OCI-LY3 (cell line): ENCODE measurements around the gene ADGRG1.
A peak's percentile ranks its signal among the peaks of the same experiment; 100 is the strongest.

Experiments used
- H2AFZ ChIP-seq: fragments of 200-600, 300-600 bp; shearing (Covaris generic); 2 replicates; pipeline ENCODE4 v1.6.0; 2014; ENCODE audit warnings: antibody characterized with exemption, low read depth, low read length
- H3K27ac ChIP-seq: fragments of 200-600, 300-600 bp; sonication (generic); 2 replicates; pipeline ENCODE4 v1.5.1; 2014; ENCODE audit warnings: mild to moderate bottlenecking, low read length, moderate library complexity, mixed read lengths
- H3K27me3 ChIP-seq: fragments of 200-600, 300-600 bp; sonication (generic); 2 replicates; pipeline ENCODE4 v1.6.1; 2014; ENCODE audit warnings: low read depth, low read length, mixed read lengths
- H3K36me3 ChIP-seq: fragments of 200-600, 300-600 bp; sonication (generic); replicated peaks from 2 replicates; pipeline ENCODE3; 2014; ENCODE audit warnings: low read depth, low read length, mixed read lengths
- H3K4me1 ChIP-seq: fragments of 300-600, 200-600 bp; sonication (generic); 2 replicates; pipeline ENCODE4 v1.6.1; 2014; ENCODE audit warnings: low read length, mixed read lengths
- H3K4me2 ChIP-seq: fragments of 200-600, 300-600 bp; sonication (generic); 2 replicates; pipeline ENCODE4 v1.6.1; 2014; ENCODE audit warnings: low read length, mixed read lengths
- H3K4me3 ChIP-seq: fragments of 300-600, 200-600 bp; sonication (generic); 2 replicates; pipeline ENCODE4 v1.5.1; 2014; ENCODE audit warnings: antibody characterized with exemption, mild to moderate bottlenecking, low read length, moderate library complexity
- H3K79me2 ChIP-seq: fragments of 300-600, 200-600 bp; shearing (Covaris generic); 2 replicates; pipeline ENCODE4 v1.6.1; 2014; ENCODE audit warnings: mild to moderate bottlenecking, low read length, mixed read lengths
- H3K9ac ChIP-seq: fragments of 300-600, 200-600 bp; shearing (Covaris generic); 2 replicates; pipeline ENCODE4 v1.6.0; 2014; ENCODE audit warnings: mild to moderate bottlenecking, low read length, moderate library complexity
- H3K9me3 ChIP-seq: fragments of 200-600, 300-600 bp; shearing (Covaris generic); 2 replicates; pipeline ENCODE4 v1.6.1; 2014; ENCODE audit warnings: low read length, mixed read lengths; ENCODE audit not compliant: insufficient read depth
- H4K20me1 ChIP-seq: fragments of 200-600, 300-600 bp; sonication (generic); 2 replicates; pipeline ENCODE4 v1.6.1; 2016; ENCODE audit warnings: low read length, mixed read lengths; ENCODE audit not compliant: insufficient read depth
- EZH2phosphoT487 ChIP-seq: fragments of 200-600 bp; shearing (Covaris generic); IDR thresholded peaks from 2 replicates; pipeline ENCODE4 v1.6.1; 2018; ENCODE audit warnings: antibody characterized with exemption, mixed run types, low read depth
- TF ChIP-seq, protein P1 (sequence below): fragments of 200-600, 300-600 bp; sonication (generic); IDR thresholded peaks from 2 replicates; pipeline ENCODE4 v1.5.1; 2014; ENCODE audit warnings: antibody characterized with exemption, low read length, low read depth

Gene ADGRG1

DNA sequence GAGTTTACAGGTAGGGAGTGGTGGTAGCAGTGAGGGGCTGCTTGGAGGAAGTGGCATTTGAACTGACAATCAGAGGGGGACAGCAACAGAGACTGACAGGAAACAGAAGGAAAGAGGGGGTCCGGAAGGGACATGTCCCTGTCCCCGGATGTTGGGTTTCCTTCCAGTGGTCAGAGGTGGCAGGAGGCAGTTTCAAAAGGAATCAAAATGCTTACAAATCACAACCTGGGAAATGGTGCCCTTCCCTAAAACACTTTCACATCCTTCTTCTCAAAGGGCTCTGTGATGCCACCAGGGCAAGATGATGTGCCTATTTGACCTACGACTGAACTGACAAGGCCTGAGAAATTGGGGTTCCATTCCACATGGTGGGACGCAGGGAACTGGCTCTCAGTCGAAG is 19.7 kb downstream of the ADGRG1 start:
- Histone ChIP-seq H4K20me1 (peaks cover 8% of the 10 kb centered on the region), H3K9me3 (no peaks in the 10 kb centered on the region), H3K79me2 (no peaks in the 10 kb centered on the region), H2AFZ (no peak overlapping the region), H3K27me3 (peaks cover 35% of the 10 kb centered on the region), H3K9ac (no peak overlapping the region), H3K4me3 (no peak overlapping the region), H3K36me3 (no peaks in the 10 kb centered on the region), H3K4me2 (peak overlapping the region; percentile 41), H3K4me1 (peaks cover 22% of the 10 kb centered on the region), H3K27ac (no peak overlapping the region)
- TF ChIP-seq, protein P1, sequence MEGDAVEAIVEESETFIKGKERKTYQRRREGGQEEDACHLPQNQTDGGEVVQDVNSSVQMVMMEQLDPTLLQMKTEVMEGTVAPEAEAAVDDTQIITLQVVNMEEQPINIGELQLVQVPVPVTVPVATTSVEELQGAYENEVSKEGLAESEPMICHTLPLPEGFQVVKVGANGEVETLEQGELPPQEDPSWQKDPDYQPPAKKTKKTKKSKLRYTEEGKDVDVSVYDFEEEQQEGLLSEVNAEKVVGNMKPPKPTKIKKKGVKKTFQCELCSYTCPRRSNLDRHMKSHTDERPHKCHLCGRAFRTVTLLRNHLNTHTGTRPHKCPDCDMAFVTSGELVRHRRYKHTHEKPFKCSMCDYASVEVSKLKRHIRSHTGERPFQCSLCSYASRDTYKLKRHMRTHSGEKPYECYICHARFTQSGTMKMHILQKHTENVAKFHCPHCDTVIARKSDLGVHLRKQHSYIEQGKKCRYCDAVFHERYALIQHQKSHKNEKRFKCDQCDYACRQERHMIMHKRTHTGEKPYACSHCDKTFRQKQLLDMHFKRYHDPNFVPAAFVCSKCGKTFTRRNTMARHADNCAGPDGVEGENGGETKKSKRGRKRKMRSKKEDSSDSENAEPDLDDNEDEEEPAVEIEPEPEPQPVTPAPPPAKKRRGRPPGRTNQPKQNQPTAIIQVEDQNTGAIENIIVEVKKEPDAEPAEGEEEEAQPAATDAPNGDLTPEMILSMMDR = no peak
- no peak for TF ChIP-seq EZH2phosphoT487

DNA sequence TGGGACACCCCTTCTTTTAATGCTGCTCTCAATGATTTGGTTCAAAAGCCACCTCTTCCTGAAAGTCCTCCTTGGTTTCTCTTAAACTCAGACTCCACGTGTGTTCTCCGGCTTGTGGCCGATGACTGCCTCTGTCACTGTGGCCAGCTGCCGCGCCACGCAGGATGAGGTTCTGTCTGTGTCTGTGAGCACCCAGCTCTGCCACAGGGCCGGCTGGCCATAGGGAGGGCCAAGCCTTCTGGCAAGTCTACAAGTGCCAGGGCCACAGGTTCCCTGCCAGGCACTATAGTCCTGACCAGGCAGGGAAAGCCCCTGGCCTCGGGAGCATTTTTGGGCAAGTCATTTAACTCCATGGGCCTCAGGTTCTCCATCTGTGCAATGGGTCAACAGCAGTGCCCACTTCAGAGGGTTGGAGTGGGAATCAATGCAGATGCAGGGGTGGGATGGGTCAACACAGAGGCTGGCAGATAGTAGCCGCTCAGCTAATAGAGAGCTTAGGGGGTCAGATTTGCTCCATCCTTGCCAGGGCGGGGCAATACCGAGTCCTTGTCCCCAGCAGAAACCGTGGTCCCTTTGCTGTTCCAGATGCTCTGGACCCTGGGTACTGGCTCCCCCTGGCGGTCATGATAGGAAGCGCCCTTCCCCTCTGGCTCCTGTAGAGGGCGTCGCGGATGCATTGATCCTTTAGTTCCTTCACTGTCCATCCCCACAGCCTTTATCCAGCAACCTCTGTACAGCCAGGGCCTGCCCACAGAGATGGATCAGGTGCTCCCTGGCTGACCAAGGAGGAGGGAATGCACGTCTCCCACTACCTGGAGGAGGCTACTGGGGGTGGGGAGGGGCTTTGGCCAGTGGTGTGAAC is 20.4 kb downstream of the ADGRG1 start:
- Histone ChIP-seq H3K36me3 (no peaks in the 10 kb centered on the region), H3K27ac (no peak overlapping the region), H3K4me2 (peak overlapping the region; percentile 41), H3K9ac (no peak overlapping the region), H3K79me2 (no peaks in the 10 kb centered on the region), H3K9me3 (no peaks in the 10 kb centered on the region), H2AFZ (no peak overlapping the region), H3K4me3 (no peak overlapping the region), H3K27me3 (peaks cover 32% of the 10 kb centered on the region), H3K4me1 (peaks cover 22% of the 10 kb centered on the region), H4K20me1 (peaks cover 4% of the 10 kb centered on the region; the same call in 1 of the 2 replicates)
- no peak for TF ChIP-seq EZH2phosphoT487
- TF ChIP-seq, protein P1 = peak; percentile 100

DNA sequence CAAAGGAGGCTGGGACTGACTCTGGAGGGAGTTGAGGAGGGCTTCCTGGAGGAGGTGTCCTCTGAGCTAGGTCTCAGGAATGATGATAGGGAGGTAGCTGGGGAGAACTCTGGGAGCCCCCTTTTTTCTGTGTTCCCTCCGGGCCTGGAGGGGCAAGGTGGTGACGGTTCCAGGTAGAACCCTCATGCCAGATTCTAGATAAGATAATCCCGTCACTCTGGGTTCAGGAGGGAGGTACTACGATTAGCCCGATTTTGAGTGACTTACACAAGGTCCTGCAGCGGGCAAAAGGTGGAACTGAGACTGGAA is 21.0 kb downstream of the ADGRG1 start:
- no peak overlapping the region for H3K27ac ChIP-seq
- H3K9ac ChIP-seq = no peak overlapping the region
- peaks cover 22% of the 10 kb centered on the region for H3K4me1 ChIP-seq
- H3K4me3 ChIP-seq = no peak overlapping the region
- peaks cover 4% of the 10 kb centered on the region; the same call in 1 of the 2 replicates for H4K20me1 ChIP-seq
- TF ChIP-seq, protein P1 = no peak
- TF ChIP-seq EZH2phosphoT487 = no peak
- H3K79me2 ChIP-seq = no peaks in the 10 kb centered on the region
- H3K36me3 ChIP-seq = no peaks in the 10 kb centered on the region
- no peak overlapping the region for H3K4me2 ChIP-seq
- no peaks in the 10 kb centered on the region for H3K9me3 ChIP-seq
- peaks cover 32% of the 10 kb centered on the region for H3K27me3 ChIP-seq
- no peak overlapping the region for H2AFZ ChIP-seq

DNA sequence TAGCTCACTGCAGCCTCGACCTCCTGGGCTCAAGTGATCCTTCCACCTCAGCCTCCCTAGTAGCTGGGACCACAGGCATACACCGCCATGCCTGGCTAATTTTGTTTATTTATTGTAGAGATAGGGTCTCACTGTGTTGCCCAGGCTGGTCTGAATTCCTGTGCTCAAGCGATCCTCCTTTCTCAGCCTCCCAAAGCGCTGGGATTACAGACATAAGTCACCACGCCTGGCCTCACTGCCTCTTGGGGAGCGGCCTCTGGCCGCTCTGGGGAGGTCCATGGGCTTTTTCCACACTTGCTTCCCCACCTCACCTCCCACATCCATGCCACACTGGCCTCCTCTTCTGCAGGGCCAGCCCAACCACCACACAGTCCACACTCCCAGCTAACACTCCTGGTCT is 21.4 kb downstream of the ADGRG1 start:
- H3K79me2 ChIP-seq = no peaks in the 10 kb centered on the region
- no peaks in the 10 kb centered on the region for H3K36me3 ChIP-seq
- H3K4me3 ChIP-seq = no peak overlapping the region
- TF ChIP-seq, protein P1 = no peak
- no peak for TF ChIP-seq EZH2phosphoT487
- no peak overlapping the region for H3K4me2 ChIP-seq
- no peak overlapping the region for H3K9ac ChIP-seq
- H3K9me3 ChIP-seq = no peaks in the 10 kb centered on the region
- peaks cover 22% of the 10 kb centered on the region for H3K4me1 ChIP-seq
- H4K20me1 ChIP-seq = peaks cover 4% of the 10 kb centered on the region; the same call in 1 of the 2 replicates
- peaks cover 33% of the 10 kb centered on the region for H3K27me3 ChIP-seq
- no peak overlapping the region for H2AFZ ChIP-seq
- no peak overlapping the region for H3K27ac ChIP-seq
